ENCODE data around the gene TMEM52B. TPM values are rescaled to one million over a fixed set of nuclear protein-coding genes. Genes with fewer than 3 reads are reported as not detected.
"Not testable (repeated sequence)": the region's sequence is repeated elsewhere in the genome, so short reads cannot be mapped to it uniquely, and the experiment has no call there.

Gene TMEM52B
- total RNA-seq, 6 experiments from 2014 or later: 0.06 TPM; not detected in 4

- no peak overlapping the region for H3K27ac ChIP-seq
- 68% methylated on average over 5 of the region's 5 CpGs for whole genome bisulfite sequencing (ENCODE audit: insufficient coverage, low coverage, low lambda C conversion rate, missing lambda C conversion rate)
- H3K36me3 ChIP-seq: no peaks in the 10 kb centered on the region
- TF ChIP-seq CTCF (IDR thresholded peaks at IDR 0.05) (no peak), POLR2A (IDR thresholded peaks at IDR 0.05) (no peak)
- H3K27me3 ChIP-seq: no peaks in the 10 kb centered on the region
- no peaks in the 10 kb centered on the region for H3K4me1 ChIP-seq
- H3K9me3 ChIP-seq: no peaks in the 10 kb centered on the region
- intact Hi-C loops (cut with DNase I): no loop called here
- H3K4me3 ChIP-seq: no peak overlapping the region
- ATAC-seq (no peak), DNase-seq (no peak)
Measured at GRCh38 chr12:10197879-10198278, 19.0 kb downstream of the TMEM52B start.

GRCh38 chr12:10204495-10204894 is 25.7 kb downstream of the TMEM52B start:
- H3K36me3 ChIP-seq; ATAC-seq; H3K27me3 ChIP-seq; H3K9me3 ChIP-seq; H3K4me1 ChIP-seq; H3K4me3 ChIP-seq; DNase-seq; intact Hi-C loops (cut with DNase I); H3K27ac ChIP-seq: not testable (repeated sequence)
- WGBS (ENCODE audit: insufficient coverage, low coverage, low lambda C conversion rate, missing lambda C conversion rate): 83% methylated on average over 2 of the region's 2 CpGs

- Histone ChIP-seq H3K4me3 (no peak overlapping the region), H3K9me3 (no peaks in the 10 kb centered on the region), H3K36me3 (no peaks in the 10 kb centered on the region), H3K4me1 (no peaks in the 10 kb centered on the region), H3K27me3 (no peaks in the 10 kb centered on the region), H3K27ac (no peak overlapping the region)
- 87% methylated on average over 3 of the region's 3 CpGs for WGBS (ENCODE audit: insufficient coverage, low coverage, low lambda C conversion rate, missing lambda C conversion rate)
- no peak for ATAC-seq
- TF ChIP-seq POLR2A (IDR thresholded peaks at IDR 0.05) (no peak), CTCF (IDR thresholded peaks at IDR 0.05) (no peak)
- DNase-seq: no peak
- intact Hi-C loops (cut with DNase I): no loop called here
Measured at GRCh38 chr12:10205220-10205807, 26.5 kb downstream of the TMEM52B start.

- no peaks in the 10 kb centered on the region for H3K27me3 ChIP-seq
- 22% methylated on average over 2 of the region's 2 CpGs for WGBS (ENCODE audit: insufficient coverage, low coverage, low lambda C conversion rate, missing lambda C conversion rate)
- intact Hi-C loops (cut with DNase I): no loop called here
- no peak overlapping the region for H3K27ac ChIP-seq
- H3K36me3 ChIP-seq: no peaks in the 10 kb centered on the region
- DNase-seq (no peak), ATAC-seq (peak in 2 of 4 donors; percentile 35 to 54)
- no peaks in the 10 kb centered on the region for H3K4me1 ChIP-seq
- H3K9me3 ChIP-seq: no peaks in the 10 kb centered on the region
- no peak overlapping the region for H3K4me3 ChIP-seq
- TF ChIP-seq CTCF (IDR thresholded peaks at IDR 0.05) (no peak), POLR2A (IDR thresholded peaks at IDR 0.05) (no peak)
Measured at GRCh38 chr12:10207136-10207535, 28.3 kb downstream of the TMEM52B start.

- Histone ChIP-seq H3K27ac (no peak overlapping the region), H3K9me3 (no peaks in the 10 kb centered on the region), H3K4me3 (no peak overlapping the region), H3K4me1 (peaks cover 0 to 4% (median 0%) of the 10 kb centered on the region in 4 donors), H3K27me3 (no peaks in the 10 kb centered on the region), H3K36me3 (no peaks in the 10 kb centered on the region)
- WGBS (ENCODE audit: insufficient coverage, low coverage, low lambda C conversion rate, missing lambda C conversion rate): 93% methylated on average over 15 of the region's 15 CpGs
- ATAC-seq (no peak), DNase-seq (no peak)
- no peak for TF ChIP-seq CTCF (IDR thresholded peaks at IDR 0.05)
- no peak for TF ChIP-seq POLR2A (IDR thresholded peaks at IDR 0.05)
- intact Hi-C loops (cut with DNase I): no loop called here
Measured at GRCh38 chr12:10210225-10210624, 31.4 kb downstream of the TMEM52B start.

Data from right lobe of liver (tissue), 6 donors.